DOHH2 (cell line): ENCODE measurements around the gene FBN3.

Source experiments
- H3F3A ChIP-seq: fragments of 200-600 bp; sonication (generic), shearing (Covaris generic); 2 replicates; pipeline ENCODE4 v1.6.0; 2016; ENCODE audit warnings: antibody characterized with exemption, mild to moderate bottlenecking; ENCODE audit not compliant: control insufficient read depth, insufficient read depth
- H3K27ac ChIP-seq: fragments of 200-600 bp; sonication (generic); 2 replicates; pipeline ENCODE4 v1.5.1; 2014; ENCODE audit warnings: low read depth, mild to moderate bottlenecking, low read length, moderate library complexity
- H3K27me3 ChIP-seq: fragments of 200-600 bp; sonication (generic); 2 replicates; pipeline ENCODE4 v1.6.1; 2014; ENCODE audit warnings: mild to moderate bottlenecking, low read length, mixed read lengths; ENCODE audit not compliant: control insufficient read depth
- H3K36me3 ChIP-seq: fragments of 200-600 bp; sonication (generic); 2 replicates; pipeline ENCODE4 v1.6.1; 2014; ENCODE audit warnings: mild to moderate bottlenecking, low read length, moderate library complexity, mixed read lengths; ENCODE audit not compliant: control insufficient read depth
- H3K4me1 ChIP-seq: fragments of 200-600 bp; sonication (generic); 2 replicates; pipeline ENCODE4 v1.6.1; 2014; ENCODE audit warnings: mild to moderate bottlenecking, low read length, mixed read lengths; ENCODE audit not compliant: control insufficient read depth
- H3K4me2 ChIP-seq: fragments of 200-600 bp; sonication (generic); 2 replicates; pipeline ENCODE4 v1.6.0; 2014; ENCODE audit warnings: mild to moderate bottlenecking, low read length, moderate library complexity
- H3K4me3 ChIP-seq: fragments of 200-600 bp; sonication (generic); 2 replicates; pipeline ENCODE4 v1.5.1; 2014; ENCODE audit warnings: mild to moderate bottlenecking, low read length, mixed read lengths
- H3K79me2 ChIP-seq: fragments of 200-600 bp; sonication (generic); 2 replicates; pipeline ENCODE4 v1.6.1; 2014; ENCODE audit warnings: mild to moderate bottlenecking, low read length, mixed read lengths; ENCODE audit not compliant: control insufficient read depth
- H3K9me2 ChIP-seq: fragments of 200-600 bp; sonication (generic); replicated peaks from 2 replicates; pipeline ENCODE4 v1.6.1; 2014; ENCODE audit warnings: mild to moderate bottlenecking, low read length, mixed read lengths; ENCODE audit not compliant: control insufficient read depth
- H3K9me3 ChIP-seq: fragments of 200-600 bp; sonication (generic); 2 replicates; pipeline ENCODE4 v1.6.1; 2014; ENCODE audit warnings: antibody characterized with exemption, low read length, mixed read lengths; ENCODE audit not compliant: control insufficient read depth, insufficient read depth
- H4K20me1 ChIP-seq: fragments of 200-600 bp; sonication (generic); 2 replicates; pipeline ENCODE4 v1.6.0; 2014; ENCODE audit warnings: low read depth, mild to moderate bottlenecking, antibody characterized with exemption, low read length, moderate library complexity; ENCODE audit not compliant: control insufficient read depth, insufficient read depth
- CTCF ChIP-seq: fragments of 200-600 bp; sonication (generic); IDR thresholded peaks from one replicate; pipeline ENCODE4 v1.5.1; 2014; ENCODE audit warnings: antibody characterized with exemption, mild to moderate bottlenecking, low read depth, low read length; ENCODE audit not compliant: poor library complexity, severe bottlenecking
- EZH2phosphoT487 ChIP-seq: fragments of 200-600 bp; sonication (generic); IDR thresholded peaks from 2 replicates; pipeline ENCODE4 v1.6.1; 2017; ENCODE audit warnings: borderline replicate concordance, mild to moderate bottlenecking, antibody characterized with exemption, low read length, moderate library complexity, mixed read lengths

FBN3 gene

GRCh38 chr19:8045872-8046568, 103.4 kb downstream of the FBN3 start:
- Histone ChIP-seq H3K79me2 (no peaks in the 10 kb centered on the region), H3F3A (no peaks in the 10 kb centered on the region), H4K20me1 (no peaks in the 10 kb centered on the region), H3K9me3 (no peaks in the 10 kb centered on the region), H3K9me2 (no peaks in the 10 kb centered on the region), H3K27ac (no peak overlapping the region), H3K36me3 (no peaks in the 10 kb centered on the region), H3K4me3 (no peak overlapping the region), H3K4me1 (peaks cover 9% of the 10 kb centered on the region), H3K4me2 (no peak overlapping the region), H3K27me3 (no peaks in the 10 kb centered on the region)
- TF ChIP-seq CTCF (no peak), EZH2phosphoT487 (no peak)

GRCh38 chr19:8044018-8044417, 105.4 kb downstream of the FBN3 start:
- H3K4me2 ChIP-seq = no peak overlapping the region
- H3K27me3 ChIP-seq = no peaks in the 10 kb centered on the region
- no peaks in the 10 kb centered on the region for H3K9me3 ChIP-seq
- H3K27ac ChIP-seq = no peak overlapping the region
- no peaks in the 10 kb centered on the region for H3F3A ChIP-seq
- no peaks in the 10 kb centered on the region for H3K36me3 ChIP-seq
- H3K4me1 ChIP-seq = no peaks in the 10 kb centered on the region
- H4K20me1 ChIP-seq = no peaks in the 10 kb centered on the region
- no peaks in the 10 kb centered on the region for H3K79me2 ChIP-seq
- no peaks in the 10 kb centered on the region for H3K9me2 ChIP-seq
- H3K4me3 ChIP-seq = no peak overlapping the region
- no peak for TF ChIP-seq CTCF

DNA sequence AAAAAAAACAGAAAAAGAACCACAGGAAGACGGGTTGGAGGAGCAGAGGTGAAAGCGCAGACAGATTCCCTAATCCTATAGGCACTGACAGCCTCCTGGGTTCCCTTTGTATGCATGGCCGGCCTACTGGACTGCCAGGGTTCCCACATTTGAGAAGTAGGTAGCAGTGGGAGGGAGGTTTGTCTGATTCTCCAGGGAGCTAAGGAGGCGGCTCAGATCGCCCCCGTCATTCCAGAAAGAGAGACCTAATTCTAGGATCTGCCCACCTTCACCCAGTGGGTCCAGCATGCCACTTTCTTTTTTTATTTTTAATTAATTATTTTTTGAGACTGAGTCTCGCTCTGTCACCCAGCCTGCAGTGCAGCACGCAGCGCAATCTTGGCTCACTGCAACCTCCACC, 106.5 kb downstream of the FBN3 start:
- no peaks in the 10 kb centered on the region for H3K9me3 ChIP-seq
- no peaks in the 10 kb centered on the region for H3K9me2 ChIP-seq
- H3K4me2 ChIP-seq = no peak overlapping the region
- H3K4me1 ChIP-seq = no peaks in the 10 kb centered on the region
- peaks cover 3% of the 10 kb centered on the region; the same call in 1 of the 2 replicates for H3K27me3 ChIP-seq
- H3K36me3 ChIP-seq = no peaks in the 10 kb centered on the region
- no peak overlapping the region for H3K4me3 ChIP-seq
- TF ChIP-seq CTCF (no peak), EZH2phosphoT487 (no peak)
- H3K27ac ChIP-seq = no peak overlapping the region
- H3F3A ChIP-seq = no peaks in the 10 kb centered on the region
- H4K20me1 ChIP-seq = no peaks in the 10 kb centered on the region
- no peaks in the 10 kb centered on the region for H3K79me2 ChIP-seq

DNA sequence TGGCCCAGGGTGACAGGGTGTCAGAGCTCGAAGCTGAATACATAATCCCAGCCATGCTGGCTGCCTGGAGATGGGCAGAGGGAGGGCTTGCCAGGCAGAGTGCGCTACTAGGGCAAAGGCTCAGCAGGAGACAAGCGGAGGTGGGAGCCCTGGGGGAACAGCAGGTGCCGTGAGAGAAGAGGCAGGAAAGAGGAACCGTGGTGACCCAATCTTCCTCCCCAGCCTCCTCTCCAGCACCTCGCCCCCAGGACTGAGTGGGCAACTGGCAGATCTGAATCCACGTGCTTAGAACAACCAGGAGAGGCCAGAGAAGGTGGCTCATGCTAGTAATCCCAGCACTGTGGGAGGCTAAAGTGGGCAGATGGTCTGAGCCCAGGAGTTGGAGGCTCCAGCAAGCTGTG, 107.9 kb downstream of the FBN3 start:
- H4K20me1 ChIP-seq = no peaks in the 10 kb centered on the region
- H3K27me3 ChIP-seq = peaks cover 3% of the 10 kb centered on the region; the same call in 1 of the 2 replicates
- H3K4me2 ChIP-seq = no peak overlapping the region
- no peaks in the 10 kb centered on the region for H3K9me3 ChIP-seq
- H3K4me3 ChIP-seq = no peak overlapping the region
- no peak for TF ChIP-seq CTCF
- TF ChIP-seq EZH2phosphoT487 = no peak
- H3K27ac ChIP-seq = no peak overlapping the region
- no peaks in the 10 kb centered on the region for H3K9me2 ChIP-seq
- no peaks in the 10 kb centered on the region for H3K36me3 ChIP-seq
- H3F3A ChIP-seq = no peaks in the 10 kb centered on the region
- H3K79me2 ChIP-seq = no peaks in the 10 kb centered on the region
- no peaks in the 10 kb centered on the region for H3K4me1 ChIP-seq
